IPS-18a (cell line): Measurements from ENCODE around the gene KCNJ18.
"Not testable (repeated sequence)": the region's sequence is repeated elsewhere in the genome, so short reads cannot be mapped to it uniquely, and the experiment has no call there.

Source experiments
- H3K27ac ChIP-seq: one replicate; pipeline ENCODE4 v1.5.1; 2013; ENCODE audit warnings: low read length
- H3K27me3 ChIP-seq: one replicate; pipeline ENCODE4 v1.6.1; 2013; ENCODE audit warnings: mild to moderate bottlenecking, low read length; ENCODE audit not compliant: control insufficient read depth, insufficient read depth
- H3K36me3 ChIP-seq: one replicate; pipeline ENCODE4 v1.6.1; 2013; ENCODE audit warnings: low read depth, low read length; ENCODE audit not compliant: control insufficient read depth
- H3K4me1 ChIP-seq: one replicate; pipeline ENCODE4 v1.6.1; 2013; ENCODE audit warnings: low read depth, low read length; ENCODE audit not compliant: control insufficient read depth
- H3K4me3 ChIP-seq: one replicate; pipeline ENCODE4 v1.5.1; 2013; ENCODE audit warnings: low read length
- H3K9ac ChIP-seq: one replicate; pipeline ENCODE4 v1.6.1; 2013; ENCODE audit warnings: mild to moderate bottlenecking, low read length, moderate library complexity
- H3K9me3 ChIP-seq: one replicate; pipeline ENCODE4 v1.6.1; 2013; ENCODE audit warnings: low read depth, low read length; ENCODE audit not compliant: control insufficient read depth

KCNJ18 gene

DNA sequence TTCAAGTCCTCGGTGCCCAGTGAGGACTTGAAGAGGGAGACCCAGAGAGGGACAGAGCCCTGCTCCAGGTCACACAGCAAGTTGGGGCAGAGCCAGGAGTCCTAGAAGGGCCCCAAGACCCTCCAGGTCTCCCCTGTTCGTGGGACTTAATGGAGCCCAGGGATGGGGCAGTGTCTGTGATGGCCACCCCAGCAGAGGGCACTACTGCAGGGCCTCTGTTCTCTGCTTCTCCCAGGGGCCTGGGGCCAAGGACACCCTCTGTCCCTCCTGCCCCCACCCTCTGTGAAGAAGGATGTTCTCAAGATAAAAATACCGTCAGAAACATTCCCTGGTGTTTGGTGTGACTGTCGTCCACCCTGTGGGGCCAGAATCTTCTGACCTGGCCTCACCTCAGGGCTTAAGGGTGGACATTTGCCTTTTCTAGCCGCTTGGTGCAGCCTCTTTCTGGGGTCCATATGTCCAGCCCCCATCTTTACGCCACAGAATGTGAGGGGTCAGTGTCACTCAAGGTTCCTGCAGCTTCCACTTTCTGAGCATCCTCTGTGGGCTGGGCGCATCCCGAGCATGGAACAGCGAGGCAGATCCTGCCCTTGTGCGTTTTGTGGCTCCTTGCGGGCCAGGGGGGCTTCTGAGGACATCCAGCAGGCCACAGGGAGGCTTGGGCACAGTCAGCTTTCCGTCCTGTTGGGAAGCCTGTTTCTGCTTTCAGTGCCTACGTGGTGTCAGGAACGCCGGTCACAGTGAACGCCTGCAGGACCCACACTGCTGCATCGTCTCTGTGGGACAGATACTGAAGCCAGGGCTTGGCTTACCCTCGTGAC lies at the start of gene KCNJ18:
TSS of gene KCNJ18 (plus strand) at position 641 of the 821 bp plus-strand sequence. CDS start 10,264 bp downstream, outside the sequence.
- not testable (repeated sequence) for H3K9me3 ChIP-seq, H3K36me3 ChIP-seq, H3K27me3 ChIP-seq, H3K4me1 ChIP-seq, H3K4me3 ChIP-seq, H3K27ac ChIP-seq, H3K9ac ChIP-seq

DNA sequence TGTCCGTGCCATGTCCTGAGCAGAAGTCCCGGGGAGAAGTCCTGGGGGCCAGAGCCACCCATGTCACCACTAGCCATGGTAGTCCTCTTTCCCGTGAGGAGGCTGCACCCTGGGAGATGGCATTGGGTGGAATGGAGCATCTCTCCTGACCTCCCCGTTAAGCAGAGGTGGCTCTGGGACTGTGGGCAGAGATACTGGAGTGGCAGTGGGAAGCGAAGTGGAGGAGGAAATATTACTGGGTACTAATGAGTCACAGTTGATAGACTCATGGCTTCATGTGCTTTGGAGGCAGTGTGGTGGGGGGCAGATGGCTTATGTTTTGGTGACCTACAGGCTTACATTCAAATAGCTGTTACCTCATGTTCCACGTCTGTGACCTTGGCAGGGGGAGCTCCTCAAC lies 44.2 kb upstream of the KCNJ18 start:
- H3K27me3 ChIP-seq, H3K9me3 ChIP-seq, H3K27ac ChIP-seq, H3K4me1 ChIP-seq, H3K9ac ChIP-seq, H3K36me3 ChIP-seq, H3K4me3 ChIP-seq: not testable (repeated sequence)

DNA sequence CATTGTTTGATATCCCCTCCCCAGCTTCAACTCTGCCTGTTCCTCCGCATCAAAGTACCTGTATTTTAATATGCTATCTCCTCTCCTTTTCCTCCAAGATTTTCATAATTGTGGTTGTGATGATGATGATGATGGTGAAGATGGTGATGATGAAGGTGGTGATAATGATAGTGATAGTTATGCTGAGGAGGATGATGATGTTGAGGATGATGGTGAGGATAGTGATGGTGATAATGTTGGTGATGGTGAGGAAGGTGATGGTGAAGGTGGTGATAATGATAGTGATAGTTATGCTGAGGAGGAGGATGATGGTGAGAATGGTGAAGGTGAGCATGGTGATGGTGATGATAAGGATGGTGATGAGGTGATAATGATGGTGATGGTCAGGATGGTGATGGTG lies 42.3 kb upstream of the KCNJ18 start:
- H3K27me3 ChIP-seq, H3K4me3 ChIP-seq, H3K9ac ChIP-seq, H3K9me3 ChIP-seq, H3K27ac ChIP-seq, H3K4me1 ChIP-seq, H3K36me3 ChIP-seq: not testable (repeated sequence)

DNA sequence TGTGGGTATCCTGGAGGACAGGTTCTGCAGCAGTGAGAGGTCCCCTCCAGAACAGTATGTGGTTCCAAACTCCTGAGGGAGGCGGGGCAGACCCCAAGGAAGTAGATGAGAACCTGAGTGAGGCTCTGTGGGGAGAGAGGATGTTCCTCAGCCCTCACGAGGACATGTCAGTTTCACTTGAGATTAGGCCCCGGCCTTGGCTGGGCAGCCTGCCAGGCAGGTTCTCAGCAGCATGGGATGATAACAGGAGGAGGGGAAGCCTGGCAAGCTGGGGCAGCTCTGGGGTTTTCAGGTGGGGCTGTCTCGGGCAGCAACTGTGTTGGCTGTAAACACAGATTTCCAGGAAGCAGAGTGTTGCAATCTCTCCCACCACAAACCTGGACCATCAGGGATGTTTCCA lies 40.3 kb upstream of the KCNJ18 start:
- not testable (repeated sequence) for H3K4me1 ChIP-seq, H3K27ac ChIP-seq, H3K9ac ChIP-seq, H3K27me3 ChIP-seq, H3K4me3 ChIP-seq, H3K9me3 ChIP-seq, H3K36me3 ChIP-seq

DNA sequence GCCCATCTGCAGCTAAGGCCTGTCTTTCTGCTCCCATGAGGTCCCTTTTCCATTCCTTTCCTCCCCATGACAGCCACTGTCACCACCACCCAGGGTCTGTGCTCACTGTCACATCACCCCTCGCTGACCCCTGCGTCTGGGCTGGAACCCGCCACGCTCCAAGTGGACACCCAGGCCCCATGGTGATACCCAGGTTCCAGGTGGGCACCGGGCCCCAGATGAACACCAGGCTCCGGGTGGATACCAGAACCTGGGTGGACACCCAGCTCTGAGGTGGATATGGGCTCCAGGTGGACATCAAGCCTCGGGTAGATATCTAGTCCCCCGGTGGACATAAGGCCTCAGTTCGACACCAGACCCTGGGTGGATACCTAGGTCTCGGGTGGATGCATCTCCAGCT lies 39.1 kb upstream of the KCNJ18 start:
- not testable (repeated sequence) for H3K4me1 ChIP-seq, H3K36me3 ChIP-seq, H3K27ac ChIP-seq, H3K9me3 ChIP-seq, H3K9ac ChIP-seq, H3K27me3 ChIP-seq, H3K4me3 ChIP-seq

DNA sequence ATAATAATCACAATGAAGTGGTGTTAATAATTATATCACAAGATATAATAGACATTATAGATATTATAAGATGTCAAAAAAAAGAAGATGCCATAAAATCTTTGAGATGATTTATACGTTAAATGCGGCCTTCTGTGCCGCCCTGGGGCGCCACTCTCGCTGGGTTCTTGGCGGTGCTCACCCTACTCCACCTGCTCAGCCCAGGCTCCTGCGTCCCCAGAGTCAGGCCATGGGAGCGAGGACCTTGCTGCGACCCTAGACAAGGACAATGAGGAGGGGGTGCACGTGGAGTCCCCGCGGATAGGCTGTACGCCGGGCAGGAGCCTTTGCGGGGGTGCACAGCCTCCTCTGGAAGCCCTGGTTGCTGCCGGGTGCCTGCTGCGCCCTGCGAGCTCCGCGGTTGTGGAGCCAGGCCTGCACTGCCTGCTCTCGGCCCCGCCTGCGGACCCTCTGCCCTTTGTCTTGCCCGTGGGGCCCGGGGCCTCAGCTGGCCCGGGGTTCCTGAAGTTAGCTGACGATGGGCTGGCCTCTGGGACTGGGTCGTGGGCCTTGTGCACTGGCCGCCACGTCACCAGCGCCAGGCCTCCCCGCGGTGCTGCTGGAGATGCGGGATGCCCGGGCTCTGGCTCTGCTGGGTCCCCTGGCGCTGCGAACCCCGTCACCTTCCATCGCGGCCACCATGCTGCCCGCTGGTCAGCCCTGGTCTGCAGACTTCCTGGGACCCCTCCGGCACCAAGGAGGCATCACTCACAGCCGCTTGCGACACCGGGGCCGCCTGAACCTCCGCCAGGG lies 35.6 kb upstream of the KCNJ18 start:
- H3K4me1 ChIP-seq, H3K27me3 ChIP-seq, H3K4me3 ChIP-seq, H3K9ac ChIP-seq, H3K27ac ChIP-seq, H3K36me3 ChIP-seq: not testable (repeated sequence)
- H3K9me3 ChIP-seq = peaks cover 12% of the 10 kb centered on the region

DNA sequence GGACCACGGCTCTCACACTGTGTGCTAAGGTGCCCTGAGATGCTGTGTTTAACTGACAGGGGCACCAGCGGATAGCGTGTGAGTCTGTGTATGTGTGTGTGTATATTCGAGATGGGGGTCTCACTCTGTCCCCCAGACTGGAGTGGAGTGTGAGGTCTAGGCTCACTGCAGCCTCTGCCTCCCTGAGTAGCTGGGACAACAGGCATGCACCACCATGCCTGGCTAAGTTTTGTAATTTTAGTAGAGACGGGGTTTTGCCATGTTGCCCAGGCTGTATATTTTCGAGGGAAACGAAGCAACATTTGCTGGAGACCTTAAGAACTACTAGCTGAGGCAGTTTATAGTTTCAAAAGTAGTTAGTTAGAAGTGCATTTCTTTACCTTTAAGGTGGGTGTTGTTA lies 32.7 kb upstream of the KCNJ18 start:
- H3K4me3 ChIP-seq, H3K27me3 ChIP-seq, H3K9ac ChIP-seq, H3K36me3 ChIP-seq, H3K27ac ChIP-seq, H3K4me1 ChIP-seq: not testable (repeated sequence)
- peaks cover 21% of the 10 kb centered on the region for H3K9me3 ChIP-seq

DNA sequence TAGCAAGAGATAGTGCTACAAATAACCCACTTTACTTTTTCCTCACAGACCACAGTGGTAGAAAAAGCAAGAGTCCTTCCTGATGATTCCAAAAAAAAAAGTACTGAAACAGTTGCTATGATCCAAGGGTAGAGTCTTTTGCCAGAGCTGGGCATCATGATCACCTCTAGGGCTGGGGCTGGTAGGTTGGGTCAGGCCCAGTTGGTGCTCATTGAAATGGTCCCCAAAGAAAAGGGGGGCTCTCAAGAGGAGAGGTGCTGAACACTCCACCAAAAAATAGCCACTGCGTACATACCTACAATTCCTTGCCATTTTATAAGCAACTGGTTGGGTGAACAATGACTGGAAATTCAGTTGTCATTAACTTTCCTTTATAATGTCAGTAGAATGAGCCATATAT lies 30.9 kb upstream of the KCNJ18 start:
- peaks cover 21% of the 10 kb centered on the region for H3K9me3 ChIP-seq
- H3K27me3 ChIP-seq, H3K4me3 ChIP-seq, H3K9ac ChIP-seq, H3K36me3 ChIP-seq, H3K27ac ChIP-seq, H3K4me1 ChIP-seq: not testable (repeated sequence)

DNA sequence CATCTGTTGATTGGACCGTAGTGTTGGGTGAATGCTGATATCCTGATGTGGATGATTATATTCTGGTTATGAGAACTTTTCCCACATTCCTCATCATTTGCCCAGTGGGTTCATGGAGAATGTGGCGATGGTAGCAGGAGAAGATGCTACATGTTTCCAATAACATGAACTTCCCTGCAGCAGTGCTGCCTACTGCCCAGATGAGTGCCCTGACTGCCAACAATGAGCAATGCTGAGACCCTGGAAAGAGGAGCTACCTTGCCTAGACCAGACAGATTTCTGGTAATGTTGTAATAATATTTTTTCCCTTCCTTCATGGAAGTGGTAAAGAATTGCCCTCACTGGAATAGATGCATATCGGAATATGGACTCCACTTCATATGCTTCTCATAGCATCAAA lies 29.2 kb upstream of the KCNJ18 start:
- H3K36me3 ChIP-seq, H3K27ac ChIP-seq, H3K4me3 ChIP-seq, H3K4me1 ChIP-seq, H3K27me3 ChIP-seq, H3K9ac ChIP-seq: not testable (repeated sequence)
- H3K9me3 ChIP-seq = peaks cover 24% of the 10 kb centered on the region

DNA sequence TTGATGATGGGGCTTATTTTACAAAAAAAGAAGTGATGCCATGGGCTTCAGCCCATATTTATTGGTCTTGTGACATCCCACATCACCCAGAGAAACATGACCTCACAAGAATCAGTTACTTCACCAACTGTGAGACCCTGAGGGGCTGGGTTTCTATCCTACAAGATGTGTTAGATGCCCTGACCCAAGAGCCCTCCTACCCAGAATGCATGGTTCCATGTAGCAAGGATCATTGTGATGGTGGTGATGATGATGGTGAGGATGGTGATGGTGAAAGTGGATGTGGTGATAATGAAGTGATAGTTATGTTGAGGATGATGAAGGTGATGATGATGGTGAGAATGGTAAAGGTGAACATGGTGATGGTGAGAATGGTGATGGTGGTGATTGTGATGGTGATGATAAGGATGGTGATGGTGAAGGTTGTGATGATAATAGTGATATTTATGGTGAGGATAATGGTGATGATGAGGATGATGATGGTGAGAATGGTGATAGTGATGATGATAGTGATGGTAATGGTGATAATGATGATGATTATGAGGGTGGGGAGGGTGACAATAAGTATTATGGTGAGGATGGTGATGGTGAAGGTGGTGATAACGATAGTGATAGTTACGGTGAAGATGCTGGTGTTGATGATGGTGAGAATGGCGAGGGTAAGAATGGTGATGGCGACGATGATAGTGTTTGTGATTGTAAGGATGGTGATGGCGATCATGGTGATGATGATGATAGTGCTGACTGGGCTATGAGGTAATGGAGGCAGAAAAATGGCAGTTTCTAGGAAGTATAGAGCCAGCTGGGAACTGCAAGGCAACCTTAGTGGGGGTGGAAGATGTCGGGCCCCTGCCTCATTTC lies 28.5 kb upstream of the KCNJ18 start:
- not testable (repeated sequence) for H3K4me1 ChIP-seq, H3K27ac ChIP-seq, H3K36me3 ChIP-seq, H3K9ac ChIP-seq, H3K4me3 ChIP-seq, H3K27me3 ChIP-seq
- peaks cover 24% of the 10 kb centered on the region for H3K9me3 ChIP-seq

DNA sequence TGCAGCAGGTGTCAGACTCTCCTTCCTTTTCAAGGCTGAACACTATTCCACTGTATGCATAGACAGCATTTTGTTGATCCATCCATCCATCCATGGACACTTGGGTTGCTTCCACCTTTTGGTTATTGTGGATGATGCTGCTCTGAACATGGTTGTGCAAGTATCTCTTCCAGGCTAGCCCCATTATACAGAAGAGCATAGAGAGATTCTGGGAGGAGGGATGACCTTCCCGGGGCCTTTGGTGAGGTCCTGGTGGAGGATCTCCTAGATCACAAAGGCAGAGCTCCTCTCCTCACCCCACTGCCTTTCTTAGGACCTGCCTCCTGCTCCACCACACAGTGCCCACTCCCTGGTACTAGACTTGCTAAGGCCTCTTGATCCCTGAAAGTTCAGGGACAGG lies 27.2 kb upstream of the KCNJ18 start:
- not testable (repeated sequence) for H3K27me3 ChIP-seq, H3K9ac ChIP-seq, H3K4me1 ChIP-seq, H3K27ac ChIP-seq, H3K36me3 ChIP-seq, H3K4me3 ChIP-seq
- peaks cover 24% of the 10 kb centered on the region for H3K9me3 ChIP-seq
